Inflammatory macrophage treated with lipopolysaccharide for 1 hour (primary cell): ENCODE results near the gene MFAP1.

Experiments
- DNase-seq, 2 donors: peaks; one replicate each; pipeline ENCODE4 v3.0.0-alpha.2; 2020 to 2022

The MFAP1 gene

GRCh38 chr15:43775411-43775965, 49.0 kb downstream of the MFAP1 start:
- no peak for DNase-seq

DNA sequence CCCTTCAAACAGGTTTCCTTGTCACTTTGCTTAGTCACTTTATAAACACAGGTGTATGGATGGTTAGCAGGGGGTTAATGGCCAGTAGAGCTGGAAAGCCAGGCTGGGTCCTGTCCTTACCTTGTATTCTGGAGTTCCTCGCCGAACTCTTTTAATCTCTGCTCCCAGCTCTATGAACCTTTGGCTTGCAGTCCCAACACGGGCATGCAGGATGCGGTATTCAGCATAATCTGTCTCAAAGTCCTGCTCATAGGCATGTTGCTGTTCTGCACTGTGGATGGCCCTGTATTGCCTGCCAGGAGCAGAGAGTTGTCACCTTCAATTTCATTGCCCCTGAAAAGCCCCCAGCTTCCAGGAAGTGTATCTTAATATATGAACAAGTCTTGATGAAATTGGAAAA, 50.4 kb downstream of the MFAP1 start:
- no peak for DNase-seq

DNA sequence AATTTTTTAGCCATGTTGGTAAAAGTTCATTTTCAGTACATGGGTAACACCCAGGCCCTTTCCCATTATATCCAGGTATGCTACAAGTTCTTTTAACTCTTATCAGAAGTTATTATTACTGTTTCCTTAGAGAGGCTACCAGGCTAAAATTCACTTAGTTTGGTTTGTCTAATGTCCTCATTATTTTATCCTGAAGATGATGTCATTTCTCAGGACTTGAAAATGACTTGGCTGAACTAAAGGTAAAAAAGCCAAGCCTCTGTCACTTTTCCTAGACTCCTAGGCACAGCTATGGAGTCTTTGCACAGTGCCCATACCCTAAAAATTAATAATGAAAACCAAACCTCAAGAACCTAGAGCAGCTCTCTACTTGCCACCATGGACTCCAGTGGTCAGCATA, 51.9 kb downstream of the MFAP1 start:
- DNase-seq = no peak

DNA sequence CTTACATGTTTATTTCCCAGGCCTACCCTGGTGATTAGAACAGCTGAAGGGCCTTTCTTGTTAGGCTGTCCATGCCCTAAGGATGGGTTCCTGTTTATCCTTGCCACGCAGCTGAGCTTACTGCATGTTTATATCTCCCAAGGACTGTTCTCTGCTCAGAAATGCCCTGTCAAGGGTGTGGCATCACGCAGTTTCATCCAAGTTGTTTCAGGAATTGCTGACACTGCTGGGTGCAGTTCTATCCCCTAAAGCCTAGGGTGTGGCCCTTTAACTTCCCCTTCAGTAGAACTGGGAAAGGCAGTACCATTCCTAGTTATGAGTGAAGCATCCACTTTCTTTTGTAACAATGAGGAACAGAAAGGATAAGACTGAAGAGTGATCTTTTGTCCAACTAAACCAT, 52.7 kb downstream of the MFAP1 start:
- peak; percentile 29 to 47 for DNase-seq

- DNase-seq = peak; percentile 44 to 81
Measured at GRCh38 chr15:43769584-43770228, 54.8 kb downstream of the MFAP1 start.

- DNase-seq = no peak
Measured at GRCh38 chr15:43763819-43764446, 60.6 kb downstream of the MFAP1 start.

- DNase-seq = no peak
Measured at GRCh38 chr15:43762824-43763223, 61.7 kb downstream of the MFAP1 start.
